CD4-positive, alpha-beta T cell treated with Interleukin-12 subunit alpha and Interleukin-12 subunit beta, for 1 hour (primary cell): ENCODE data around the gene EXTL1.
A peak's percentile ranks its signal among the peaks of the same experiment; 100 is the strongest.

Experiments
- DNase-seq: peaks from one replicate; pipeline ENCODE4 v3.0.0-alpha.2; 2020

EXTL1 gene

DNA sequence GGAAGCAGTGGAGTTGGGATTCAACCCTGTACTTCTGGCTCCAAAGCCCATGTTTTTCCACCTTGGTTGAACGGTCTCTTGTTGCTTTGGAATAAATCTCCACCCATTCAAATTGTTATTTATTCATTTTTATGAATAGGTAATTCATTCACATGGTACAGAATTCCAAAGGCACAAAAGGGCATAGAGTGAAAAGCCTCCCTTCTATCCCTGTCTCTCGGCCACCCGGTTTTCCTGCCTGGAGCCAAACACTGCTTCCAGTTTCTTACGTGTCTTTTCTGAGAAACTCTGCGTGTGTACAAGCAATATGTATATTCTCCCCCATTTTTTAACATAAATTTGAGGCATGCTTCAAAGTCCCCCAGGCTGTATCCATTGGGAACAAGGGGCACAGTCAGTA lies 3.9 kb downstream of the EXTL1 start:
- DNase-seq = no peak

DNA sequence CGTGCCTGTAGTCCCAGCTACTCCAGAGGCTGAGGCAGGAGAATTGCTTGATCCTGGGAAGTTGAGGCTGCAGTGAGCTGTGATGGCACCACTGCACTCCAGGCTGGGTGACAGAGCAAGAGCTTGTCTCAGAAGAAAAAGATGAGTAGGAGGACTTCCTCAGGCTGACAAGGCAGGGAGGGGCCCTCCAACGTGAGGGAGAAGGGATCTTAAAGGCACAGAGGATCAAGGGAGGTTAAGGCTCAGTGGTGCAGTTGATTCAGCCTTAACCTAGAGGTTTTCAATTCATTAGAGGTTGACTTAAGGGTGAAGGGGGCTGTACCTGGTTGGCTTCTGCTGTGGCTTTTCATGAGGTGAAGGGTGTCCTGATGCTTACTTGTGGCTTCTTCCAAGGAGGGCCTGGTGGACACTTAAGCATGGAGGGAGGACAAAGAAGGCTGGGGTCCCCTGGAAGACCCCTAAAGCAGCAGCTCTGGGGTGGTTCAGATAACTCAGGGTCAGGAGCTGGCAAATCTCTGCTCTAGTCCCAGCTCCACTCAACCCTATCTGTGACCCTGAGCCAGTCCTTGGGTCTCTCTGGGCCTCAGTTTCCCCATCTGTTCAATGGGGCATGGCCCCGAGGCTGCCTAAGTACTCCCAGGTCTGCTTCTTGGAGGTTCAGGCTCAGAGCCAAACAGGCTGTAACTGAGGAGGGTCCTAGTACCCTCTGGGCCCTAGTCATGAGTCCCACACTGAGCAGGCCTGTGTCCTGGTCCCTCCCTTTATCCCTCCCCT lies 6.3 kb downstream of the EXTL1 start:
- DNase-seq = no peak

DNA sequence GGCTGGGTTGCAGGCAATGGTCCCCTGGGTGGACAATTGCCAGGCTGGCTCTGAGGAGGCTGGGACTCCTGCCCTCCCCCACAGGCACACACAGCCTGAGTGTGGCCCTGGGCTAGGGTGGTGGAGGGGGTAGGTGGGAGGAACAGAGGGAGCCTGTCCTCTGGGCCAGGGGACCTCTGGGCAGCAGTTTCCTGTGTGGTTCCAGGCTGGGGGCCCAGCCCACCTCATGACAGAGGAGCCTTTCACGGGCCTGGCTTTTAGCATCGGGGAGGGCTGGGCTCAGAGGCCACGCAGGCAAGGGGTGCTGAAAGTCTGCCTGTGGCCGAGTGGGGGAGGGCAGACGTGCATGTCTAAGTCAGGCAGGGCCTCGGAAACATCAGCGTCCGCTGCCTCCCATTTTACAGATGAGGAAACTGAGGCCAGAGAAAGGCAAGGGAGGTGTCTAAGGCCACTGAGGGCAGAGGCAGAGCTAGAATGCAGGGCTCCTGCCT lies 7.0 kb downstream of the EXTL1 start:
- no peak for DNase-seq

DNA sequence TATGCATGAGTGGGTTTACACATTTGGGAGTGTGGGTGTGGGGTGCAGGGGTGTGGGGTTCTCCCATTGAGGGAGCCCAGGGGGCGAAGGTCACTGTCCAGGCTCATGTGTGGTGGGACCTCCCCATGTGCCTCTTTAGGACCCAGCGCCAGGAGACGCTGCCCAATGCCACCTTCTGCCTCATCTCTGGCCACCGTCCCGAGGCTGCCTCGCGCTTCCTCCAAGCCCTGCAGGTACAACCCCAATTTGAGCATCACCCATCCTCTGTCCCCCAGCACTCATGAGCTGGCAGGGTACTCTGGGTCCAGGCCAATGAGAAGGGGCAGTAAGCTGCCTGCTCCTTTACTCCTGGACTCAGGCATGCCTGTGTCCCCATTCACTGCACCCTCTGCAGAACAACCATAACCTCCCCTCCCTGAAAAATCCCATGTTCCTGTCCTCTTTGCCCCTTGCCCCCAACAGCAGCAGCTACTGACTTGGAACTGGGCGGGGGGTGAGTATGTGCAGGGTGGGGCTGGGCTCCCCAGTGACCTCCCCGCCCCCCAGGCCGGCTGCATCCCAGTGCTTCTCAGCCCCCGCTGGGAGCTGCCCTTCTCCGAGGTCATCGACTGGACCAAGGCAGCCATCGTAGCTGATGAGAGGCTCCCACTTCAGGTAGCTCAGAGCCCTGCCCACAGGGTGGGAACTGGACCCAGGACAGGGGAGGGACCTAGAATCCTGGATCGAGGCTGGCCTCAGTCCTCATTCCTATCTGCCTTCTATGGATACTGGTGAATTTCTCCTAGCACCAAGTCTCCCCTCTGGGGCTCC lies 7.7 kb downstream of the EXTL1 start:
- DNase-seq = no peak

GRCh38 chr1:26029864-26030481 lies 8.4 kb downstream of the EXTL1 start:
- no peak for DNase-seq

GRCh38 chr1:26031196-26031595 lies 9.6 kb downstream of the EXTL1 start:
- DNase-seq = no peak

- no peak for DNase-seq
Observed at GRCh38 chr1:26031611-26032220, 10.1 kb downstream of the EXTL1 start.

- DNase-seq = no peak
Observed at GRCh38 chr1:26032656-26033357, 11.2 kb downstream of the EXTL1 start.

DNA sequence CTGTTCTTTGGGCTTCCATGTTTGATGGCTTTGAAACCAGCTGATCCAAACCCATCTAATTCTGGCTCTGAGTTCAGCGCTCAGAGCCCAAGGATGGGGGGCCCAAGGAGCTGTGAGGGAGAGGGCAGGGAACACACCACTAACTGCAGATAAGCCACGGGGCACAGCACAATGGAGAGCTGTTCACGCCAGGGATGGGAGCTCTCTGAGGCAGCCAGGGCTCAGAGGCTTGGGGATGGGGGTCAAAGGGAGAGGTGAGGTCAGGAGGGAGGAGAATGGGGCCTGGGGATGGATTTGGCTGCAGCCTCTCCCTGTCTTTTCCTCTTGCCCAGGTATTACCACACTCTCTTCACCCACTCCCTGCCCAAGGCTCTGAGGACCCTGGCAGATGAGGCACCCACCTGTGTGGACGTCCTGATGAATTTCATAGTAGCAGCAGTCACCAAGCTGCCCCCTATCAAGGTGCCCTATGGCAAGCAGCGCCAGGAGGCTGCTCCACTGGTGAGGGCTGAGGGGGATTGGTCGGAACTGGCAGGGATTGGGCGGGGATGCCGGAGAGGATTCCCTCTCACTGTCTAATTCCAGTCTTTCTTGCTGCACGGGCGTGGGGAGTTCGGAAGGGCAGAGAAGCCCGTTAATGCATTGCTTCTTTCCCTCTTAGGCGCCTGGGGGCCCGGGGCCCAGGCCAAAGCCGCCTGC lies 13.1 kb downstream of the EXTL1 start:
- DNase-seq = no peak

- peak; percentile 94 for DNase-seq
Observed at GRCh38 chr1:26035203-26035958, 13.8 kb downstream of the EXTL1 start.

DNA sequence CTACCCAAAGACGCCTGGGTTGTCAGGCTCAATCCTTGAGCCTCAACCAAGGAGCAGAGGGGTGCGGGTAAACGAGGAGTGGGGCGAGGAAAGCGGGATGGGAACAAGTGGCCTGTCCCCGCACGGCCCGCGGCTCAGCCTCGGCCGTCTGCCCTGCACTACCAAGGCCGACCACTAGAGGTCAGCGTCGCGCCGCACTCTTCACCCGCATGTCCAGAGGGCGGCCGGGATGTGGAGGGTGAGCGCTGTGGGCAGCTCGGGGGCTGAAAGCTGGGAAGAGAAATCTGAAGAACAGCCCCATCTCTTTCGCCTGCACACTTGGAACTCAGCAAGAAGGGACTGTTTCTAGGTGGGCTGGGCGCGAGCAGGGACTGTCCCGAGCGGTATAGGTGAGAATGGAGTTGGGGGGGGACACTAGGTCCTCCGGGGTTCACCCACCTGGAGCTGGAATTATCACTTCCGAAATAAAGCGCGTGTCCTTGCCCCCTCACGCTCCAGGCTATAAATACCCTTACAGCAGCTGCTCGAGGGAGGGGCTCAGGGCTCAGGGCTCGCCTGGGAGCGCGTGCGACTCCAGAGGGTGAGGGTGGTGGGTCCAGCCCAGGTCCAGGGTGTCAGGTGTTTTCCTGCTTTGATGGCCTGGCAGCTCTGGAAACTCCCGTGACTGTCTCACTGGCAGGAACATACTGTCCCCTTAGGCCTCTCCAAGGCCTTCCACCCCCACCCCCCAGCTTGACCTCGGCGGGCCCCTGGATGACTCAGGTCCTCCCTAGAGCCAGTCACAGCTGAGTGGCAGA lies 14.6 kb downstream of the EXTL1 start:
- peak; percentile 79 for DNase-seq

- DNase-seq = no peak
Observed at GRCh38 chr1:26036756-26037281, 15.2 kb downstream of the EXTL1 start.

DNA sequence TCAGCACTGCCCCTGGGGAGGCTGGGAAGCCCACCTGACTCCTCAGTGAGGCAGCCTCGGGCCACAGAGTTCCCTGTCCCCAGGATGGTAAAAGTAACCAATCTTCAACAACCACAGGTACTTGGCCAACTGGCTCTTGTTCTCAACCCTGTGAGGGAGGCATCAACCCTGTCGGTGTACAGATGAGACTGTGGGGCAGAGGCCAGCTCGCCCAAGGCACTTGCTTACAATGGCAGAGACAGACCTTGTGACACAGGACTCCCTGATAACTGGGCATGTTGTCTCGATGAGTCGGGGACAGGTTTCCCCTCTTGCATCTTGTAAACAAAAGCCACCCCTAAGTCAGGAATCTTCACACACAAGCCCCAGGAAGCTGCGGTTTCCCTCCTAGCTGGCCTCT lies 16.3 kb downstream of the EXTL1 start:
- DNase-seq = no peak

DNA sequence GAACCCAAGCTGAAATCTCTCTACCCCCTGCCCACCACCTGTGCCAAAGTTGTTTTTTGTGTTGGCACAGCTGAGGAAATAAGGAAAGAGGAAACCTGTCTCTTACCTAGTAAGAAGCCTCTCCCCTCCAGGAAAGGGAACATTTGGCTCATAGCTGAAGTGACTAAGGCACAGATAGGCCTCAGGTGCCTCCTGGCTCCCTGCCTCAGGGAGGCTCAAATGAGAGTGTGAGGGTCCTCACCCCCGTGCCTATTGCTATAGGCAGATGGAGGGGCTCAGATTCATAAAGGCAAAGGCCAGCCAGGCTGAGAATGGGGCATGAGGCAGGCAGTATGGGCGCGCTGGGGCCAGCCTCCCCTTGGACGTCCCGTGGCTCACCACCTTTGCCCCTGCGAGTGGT lies 16.9 kb downstream of the EXTL1 start:
- no peak for DNase-seq

GRCh38 chr1:26038904-26039303 lies 17.3 kb downstream of the EXTL1 start:
- DNase-seq = no peak

DNA sequence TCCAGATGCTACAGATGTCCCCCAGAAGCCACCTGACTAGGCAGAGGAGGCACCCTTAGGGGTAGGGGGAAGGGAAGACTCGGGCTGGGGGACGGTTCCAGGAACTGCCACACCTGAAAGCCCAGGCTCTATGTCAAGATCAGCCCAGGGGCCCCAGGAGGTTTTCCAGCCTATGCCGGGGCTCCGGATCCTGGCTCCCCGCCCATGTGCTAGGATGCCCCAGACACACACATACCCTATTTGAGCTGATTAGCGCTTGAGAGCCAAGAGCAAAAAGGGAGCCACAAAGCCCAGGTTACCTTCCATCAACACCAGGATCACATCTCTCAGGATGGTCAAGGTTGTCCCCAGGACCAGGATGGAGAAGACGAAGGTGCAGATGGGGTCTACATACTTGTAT lies 19.8 kb downstream of the EXTL1 start:
- DNase-seq = no peak

- DNase-seq = no peak
Observed at GRCh38 chr1:26041978-26042377, 20.4 kb downstream of the EXTL1 start.

DNA sequence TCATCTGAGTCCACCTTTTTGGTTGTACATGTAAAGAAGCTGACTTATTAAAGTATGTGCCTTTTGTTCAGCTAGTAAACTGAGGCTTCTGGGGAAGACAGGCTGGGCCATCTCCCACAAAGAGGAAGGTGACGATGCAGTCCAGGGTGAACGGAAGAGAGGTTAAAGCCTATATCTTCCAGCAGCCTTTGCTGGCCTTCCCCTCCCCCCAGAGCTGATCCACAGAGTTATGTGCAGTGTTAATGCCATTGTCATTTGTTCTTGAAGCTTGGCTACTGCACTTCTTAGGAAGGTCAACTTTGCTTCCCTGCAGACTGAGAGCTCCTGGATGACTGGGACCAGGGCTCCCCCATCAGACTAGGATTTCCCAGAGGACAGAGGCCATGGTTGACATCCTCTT lies 22.2 kb downstream of the EXTL1 start:
- no peak for DNase-seq

DNA sequence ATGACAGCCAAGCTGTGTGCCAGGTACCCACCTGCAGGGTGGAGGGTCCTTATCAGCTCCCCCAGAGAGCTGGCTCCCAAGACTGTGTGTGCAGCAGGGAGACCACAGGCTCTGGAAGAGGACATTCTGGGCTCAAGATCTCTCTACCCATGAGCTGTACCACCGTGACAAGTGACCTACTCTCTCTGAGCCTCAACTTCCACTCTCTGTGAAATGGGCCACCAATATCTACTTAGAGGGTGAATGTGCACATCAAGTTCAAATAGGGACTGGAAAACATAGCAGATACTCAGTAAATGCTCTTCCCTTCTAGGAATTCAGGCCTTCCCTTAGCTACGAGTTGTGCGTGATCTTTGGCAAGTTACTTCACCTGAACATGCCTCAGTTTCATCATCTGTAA lies 22.8 kb downstream of the EXTL1 start:
- DNase-seq = no peak
